HepG2 (cell line): Measurements from ENCODE around the gene UNC13D. TPM values are rescaled to one million over a fixed set of nuclear protein-coding genes. Genes with fewer than 3 reads are reported as not detected.
A peak's percentile ranks its signal among the peaks of the same experiment; 100 is the strongest.

Experiments
- ATF1 ChIP-seq: IDR thresholded peaks from 2 replicates; pipeline ENCODE4 v1.6.1; 2016; ENCODE audit warnings: mild to moderate bottlenecking, control low read depth
- ATF3 ChIP-seq: sonication (generic); formaldehyde crosslinking; IDR thresholded peaks from 2 replicates; pipeline ENCODE4 v1.4.0; 2020; ENCODE audit warnings: missing genetic modification reagents
- ATF7 ChIP-seq, 2 experiments: fragments of 450-650 bp in 1 of 2; sonication (generic) in 1 of 2; formaldehyde crosslinking in 1 of 2; IDR thresholded peaks; 2 replicates each; pipeline versions ENCODE4 v1.4.0 to v1.6.1; 2016 to 2020; ENCODE audit warnings: antibody characterized with exemption in 1 of 2, mild to moderate bottlenecking in 1 of 2, missing genetic modification reagents in 1 of 2
- CEBPG ChIP-seq: IDR thresholded peaks from 2 replicates; pipeline ENCODE4 v1.6.1; 2016
- GRHL1 ChIP-seq: sonication (generic); formaldehyde crosslinking; conservative IDR thresholded peaks from 2 replicates; pipeline ENCODE4 v1.8.0; 2022; ENCODE audit warnings: missing genetic modification reagents
- HDAC2 ChIP-seq: sonication (generic); formaldehyde crosslinking; IDR thresholded peaks from 2 replicates; pipeline ENCODE4 v1.4.0; 2020; ENCODE audit warnings: missing genetic modification reagents
- KAT7 ChIP-seq: IDR thresholded peaks from 2 replicates; pipeline ENCODE4 v1.6.1; 2018; ENCODE audit warnings: borderline replicate concordance, missing compliant biosample characterization
- KMT2B ChIP-seq: IDR thresholded peaks from 2 replicates; pipeline ENCODE4 v1.6.1; 2016; ENCODE audit warnings: missing genetic modification reagents, missing compliant biosample characterization
- MAFG ChIP-seq: sonication (generic); formaldehyde crosslinking; IDR thresholded peaks from 2 replicates; pipeline ENCODE4 v1.5.1; 2020; ENCODE audit warnings: mild to moderate bottlenecking, missing genetic modification reagents
- NR0B2 ChIP-seq: sonication (generic); formaldehyde crosslinking; IDR thresholded peaks from 2 replicates; pipeline ENCODE4 v1.4.0; 2020; ENCODE audit warnings: mild to moderate bottlenecking, missing genetic modification reagents
- NR2F2 ChIP-seq: IDR thresholded peaks from 2 replicates; pipeline ENCODE4 v1.6.1; 2012; ENCODE audit warnings: low read depth, inconsistent platforms, borderline replicate concordance
- ONECUT2 ChIP-seq: sonication (generic); formaldehyde crosslinking; IDR thresholded peaks from 2 replicates; pipeline ENCODE4 v1.4.0; 2020; ENCODE audit warnings: missing genetic modification reagents
- PHF5A ChIP-seq: IDR thresholded peaks from one replicate; pipeline ENCODE4 v1.6.1; 2018; ENCODE audit warnings: low read depth, missing genetic modification reagents; ENCODE audit not compliant: unreplicated experiment
- PREB ChIP-seq: sonication (generic); formaldehyde crosslinking; IDR thresholded peaks from 2 replicates; pipeline ENCODE4 v1.4.0; 2020; ENCODE audit warnings: missing genetic modification reagents
- RCOR2 ChIP-seq: IDR thresholded peaks from 2 replicates; pipeline ENCODE4 v1.6.1; 2016; ENCODE audit warnings: missing biosample characterization, missing genetic modification reagents
- SP1 ChIP-seq, 2 experiments: fragments of 450-650 bp in 1 of 2; sonication (generic) in 1 of 2; formaldehyde crosslinking in 1 of 2; IDR thresholded peaks; 2 replicates each; pipeline versions ENCODE4 v1.4.0 to v1.6.1; 2016 to 2020; ENCODE audit warnings: missing genetic modification reagents in 1 of 2
- ZHX2 ChIP-seq, 2 experiments: sonication (generic) in 1 of 2; formaldehyde crosslinking in 1 of 2; IDR thresholded peaks; 2 replicates each; pipeline versions ENCODE4 v1.6.1 to v1.9.0; 2014 to 2022; ENCODE audit warnings: antibody characterized with exemption in 1 of 2, borderline replicate concordance in 1 of 2, inconsistent platforms in 1 of 2, low read depth in 1 of 2, missing genetic modification reagents in 1 of 2
- ZNF138 ChIP-seq: sonication (generic); formaldehyde crosslinking; IDR thresholded peaks from 2 replicates; pipeline ENCODE4 v1.5.0; 2020; ENCODE audit warnings: mild to moderate bottlenecking, low read depth, missing genetic modification reagents
- ZNF552 ChIP-seq: sonication (generic); formaldehyde crosslinking; IDR thresholded peaks from 2 replicates; pipeline ENCODE4 v1.9.0; 2022; ENCODE audit warnings: missing genetic modification reagents, mild to moderate bottlenecking, borderline replicate concordance
- ZNF598 ChIP-seq: sonication (generic); formaldehyde crosslinking; IDR thresholded peaks from 2 replicates; pipeline ENCODE4 v1.5.1; 2020; ENCODE audit warnings: mild to moderate bottlenecking, missing genetic modification reagents, borderline replicate concordance
- polyA plus RNA-seq, 8 experiments: library from polyadenylated mRNA; depleted of rRNA in 3 of 8; stranded (reverse) in 7 of 8; unstranded in 1 of 8; fragments of >200 nt; fragmentation: Illumina TruSeq in 4 of 8; extraction: Trizol in 4 of 8; gene quantifications; 2 replicates each; pipeline versions ENCODE4 v1.2.1 to v1.2.3, GENCODE V29; 2011 to 2016; ENCODE audit warnings: low read depth in 4 of 8, missing spikeins in 1 of 8, mixed read lengths in 1 of 8; ENCODE audit not compliant: insufficient read depth in 1 of 8
- total RNA-seq, 5 experiments: library from RNA; depleted of rRNA; stranded (reverse); fragments of >200 nt; fragmentation: Illumina TruSeq; extraction: Trizol; gene quantifications; 2 replicates each; pipeline ENCODE4 v1.2.3, GENCODE V29; 2016; ENCODE audit warnings: low read depth in 1 of 5

UNC13D gene
- total and polyA plus RNA-seq, 2 of the 13 experiments (the other 11 are each of a cell fraction or from before 2014, with no cell fraction given), result 29.7 to 42.7 TPM

GRCh38 chr17:75783803-75784472, 60.3 kb downstream of the UNC13D start (continued):
- TF ChIP-seq ZNF598 (CRISPR knock-in tag), result 0 out of 2 replicates have a peak, but pooled peaks have one; percentile 13
- TF ChIP-seq PREB, result 0 out of 2 replicates have a peak, but pooled peaks have one; percentile 35
- no peak for TF ChIP-seq NR2F2
- no peak for TF ChIP-seq ATF7 (IDR thresholded peaks at IDR 0.05)
- no peak for TF ChIP-seq ATF7 (CRISPR knock-in tag; IDR thresholded peaks at IDR 0.05)
- no peak for TF ChIP-seq ZNF138 (CRISPR knock-in tag)
- TF ChIP-seq MAFG (CRISPR knock-in tag), result no peak
- TF ChIP-seq GRHL1 (CRISPR knock-in tag), result no peak
- TF ChIP-seq KMT2B (CRISPR knock-in tag), result no peak
- no peak for TF ChIP-seq KAT7
- no peak for TF ChIP-seq HDAC2 (CRISPR knock-in tag)
- no peak for TF ChIP-seq CEBPG (CRISPR knock-in tag)
- TF ChIP-seq RCOR2 (CRISPR knock-in tag), result no peak
- TF ChIP-seq ZNF552 (CRISPR knock-in tag), result no peak
- TF ChIP-seq PHF5A (CRISPR knock-in tag), result no peak
- TF ChIP-seq ONECUT2 (CRISPR knock-in tag), result no peak
- TF ChIP-seq ATF1, result no peak
- no peak for TF ChIP-seq SP1 (IDR thresholded peaks at IDR 0.05)
- no peak; the same call in 1 of the 2 replicates for TF ChIP-seq SP1 (CRISPR knock-in tag; IDR thresholded peaks at IDR 0.05)
- TF ChIP-seq ZHX2 (IDR thresholded peaks at IDR 0.05; ENCODE audit: low read depth), result no peak
- 0 out of 2 replicates have a peak, but pooled peaks have one; percentile 22 for TF ChIP-seq ZHX2 (CRISPR knock-in tag; IDR thresholded peaks at IDR 0.05; ENCODE audit: borderline replicate concordance)
- TF ChIP-seq ATF3 (CRISPR knock-in tag), result no peak
- TF ChIP-seq NR0B2, result no peak
